ENCODE data around the gene GLB1L2. TPM values are rescaled to one million over a fixed set of nuclear protein-coding genes. Genes with fewer than 3 reads are reported as not detected.

The GLB1L2 gene
- total and polyA plus RNA-seq, 2 of the 13 experiments (the other 11 are each of a cell fraction or from before 2014, with no cell fraction given): 0.59 to 0.69 TPM

- H3K27ac ChIP-seq (ENCODE audit: extremely low read length, insufficient read depth, low read length): no peak overlapping the region
- FAIRE-seq (no peak), DNase-seq (ENCODE audit: low spot score) (no peak), ATAC-seq (no peak)
- H3K9me3 ChIP-seq (ENCODE audit: low read length): no peaks in the 10 kb centered on the region
- CTCF ChIA-PET (ENCODE audit: low intra/inter-chr PET ratio, low total read pairs): no interaction called here
- H3K4me2 ChIP-seq (ENCODE audit: low read depth, low read length): no peak overlapping the region
- TF ChIP-seq HNRNPK (IDR thresholded peaks at IDR 0.05; ENCODE audit: low read depth, low read length, poor library complexity, severe bottlenecking): no peak
- no peak for TF ChIP-seq ZMYM4 (CRISPR knock-in tag; IDR thresholded peaks at IDR 0.05)
- TF ChIP-seq PPARG (CRISPR knock-in tag; conservative IDR thresholded peaks at IDR 0.05): no peak
- TF ChIP-seq TGIF2 (CRISPR knock-in tag; IDR thresholded peaks at IDR 0.05): no peak
- no peak for TF ChIP-seq FOXP4 (CRISPR knock-in tag; IDR thresholded peaks at IDR 0.05)
- no peak for TF ChIP-seq GABPB1 (CRISPR knock-in tag; IDR thresholded peaks at IDR 0.05)
- no peak for TF ChIP-seq MBNL3 (CRISPR knock-in tag; conservative IDR thresholded peaks at IDR 0.05)
- no peak for TF ChIP-seq ZNF75D (CRISPR knock-in tag; IDR thresholded peaks at IDR 0.05; ENCODE audit: borderline replicate concordance)
- no peak overlapping the region for H3K4me3 ChIP-seq (replicated peaks in 1 of 3; ENCODE audit: insufficient read depth in 1 of 3, low read depth in 2 of 3, low read length in 3 of 3)
- H4K20me1 ChIP-seq (ENCODE audit: insufficient read depth, low read length): no peaks in the 10 kb centered on the region
- in situ Hi-C loops (cut with HindIII; ENCODE audit: extremely low pct_ligation_motif_present, low pct_unique_long_range_greater_than_20kb): no loop called here
- BruUV-seq (replicated peaks): no TSS peak
- H2AFZ ChIP-seq (ENCODE audit: low read length): no peak overlapping the region
- intact Hi-C loops (cut with micrococcal nuclease; ENCODE audit: unreplicated experiment): no loop called here
- H3K27me3 ChIP-seq (ENCODE audit: control insufficient read depth in 1 of 2, insufficient read depth in 2 of 2, low read length in 2 of 2): peaks cover 0 to 36% of the 10 kb centered on the region in 2 experiments; a peak in 3 of 5 replicates
- H3K36me3 ChIP-seq (replicated peaks in 1 of 2; ENCODE audit: control insufficient read depth in 1 of 2, insufficient read depth in 2 of 2, low read length in 2 of 2): no peaks in the 10 kb centered on the region
- WGBS (ENCODE audit: low lambda C conversion rate): 66% methylated on average over 9 of the region's 15 CpGs
- POLR2A ChIA-PET: no interaction called here
- H3K4me1 ChIP-seq (ENCODE audit: insufficient read depth, low read length): no peaks in the 10 kb centered on the region
- H3K79me2 ChIP-seq (ENCODE audit: insufficient read depth, low read length): no peaks in the 10 kb centered on the region
- H3K9ac ChIP-seq (ENCODE audit: insufficient read depth, low read depth, low read length): no peak overlapping the region
Observed at GRCh38 chr11:134292661-134293060, 39.1 kb upstream of the GLB1L2 start.
